A549 (cell line): ENCODE measurements around the gene CERS5.

ENCODE experiments used
- CHD2 ChIP-seq: fragments of 150-350 bp; IDR thresholded peaks from 2 replicates; pipeline ENCODE4 v1.6.1; 2014; ENCODE audit warnings: low read length; ENCODE audit not compliant: partially characterized antibody
- ESRRA ChIP-seq: fragments of 150-350 bp; IDR thresholded peaks from 2 replicates; pipeline ENCODE4 v1.6.1; 2014; ENCODE audit warnings: mild to moderate bottlenecking, low read length, borderline replicate concordance
- MAFK ChIP-seq: fragments of 450-650 bp; IDR thresholded peaks from 2 replicates; pipeline ENCODE4 v1.6.1; 2014; ENCODE audit not compliant: partially characterized antibody
- POLR2A ChIP-seq: IDR thresholded peaks from 2 replicates; pipeline ENCODE4 v1.6.1; 2012; ENCODE audit warnings: mild to moderate bottlenecking, low read length
- RCOR1 ChIP-seq: fragments of 150-350 bp; IDR thresholded peaks from 2 replicates; pipeline ENCODE4 v1.6.1; 2014; ENCODE audit warnings: antibody characterized with exemption, low read length, low read depth
- SMC3 ChIP-seq: fragments of >200 bp; sonication (Bioruptor Twin); formaldehyde crosslinking; IDR thresholded peaks from 3 replicates; pipeline ENCODE4 v1.6.1; 2018; ENCODE audit warnings: inconsistent platforms
- TF ChIP-seq, protein P1 (sequence below): fragments of >200 bp; sonication (Bioruptor Twin); formaldehyde crosslinking; IDR thresholded peaks from 3 replicates; pipeline ENCODE4 v1.5.1; 2016
- TF ChIP-seq, protein P2 (sequence below): IDR thresholded peaks from 2 replicates; pipeline ENCODE4 v1.6.1; 2012

GRCh38 chr12:50156641-50157040 is 10.5 kb downstream of the CERS5 start:
- TF ChIP-seq CHD2 (no peak), ESRRA (no peak), RCOR1 (no peak), POLR2A (no peak), MAFK (no peak), SMC3 (no peak)
- TF ChIP-seq, protein P1, sequence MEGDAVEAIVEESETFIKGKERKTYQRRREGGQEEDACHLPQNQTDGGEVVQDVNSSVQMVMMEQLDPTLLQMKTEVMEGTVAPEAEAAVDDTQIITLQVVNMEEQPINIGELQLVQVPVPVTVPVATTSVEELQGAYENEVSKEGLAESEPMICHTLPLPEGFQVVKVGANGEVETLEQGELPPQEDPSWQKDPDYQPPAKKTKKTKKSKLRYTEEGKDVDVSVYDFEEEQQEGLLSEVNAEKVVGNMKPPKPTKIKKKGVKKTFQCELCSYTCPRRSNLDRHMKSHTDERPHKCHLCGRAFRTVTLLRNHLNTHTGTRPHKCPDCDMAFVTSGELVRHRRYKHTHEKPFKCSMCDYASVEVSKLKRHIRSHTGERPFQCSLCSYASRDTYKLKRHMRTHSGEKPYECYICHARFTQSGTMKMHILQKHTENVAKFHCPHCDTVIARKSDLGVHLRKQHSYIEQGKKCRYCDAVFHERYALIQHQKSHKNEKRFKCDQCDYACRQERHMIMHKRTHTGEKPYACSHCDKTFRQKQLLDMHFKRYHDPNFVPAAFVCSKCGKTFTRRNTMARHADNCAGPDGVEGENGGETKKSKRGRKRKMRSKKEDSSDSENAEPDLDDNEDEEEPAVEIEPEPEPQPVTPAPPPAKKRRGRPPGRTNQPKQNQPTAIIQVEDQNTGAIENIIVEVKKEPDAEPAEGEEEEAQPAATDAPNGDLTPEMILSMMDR, result no peak
- TF ChIP-seq, protein P2, sequence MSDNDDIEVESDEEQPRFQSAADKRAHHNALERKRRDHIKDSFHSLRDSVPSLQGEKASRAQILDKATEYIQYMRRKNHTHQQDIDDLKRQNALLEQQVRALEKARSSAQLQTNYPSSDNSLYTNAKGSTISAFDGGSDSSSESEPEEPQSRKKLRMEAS, result no peak
